T-helper 1 cell (primary cell): Measurements from ENCODE around the gene SMIM11.
A peak's percentile ranks its signal among the peaks of the same experiment; 100 is the strongest.
"Not testable (repeated sequence)": the region's sequence is repeated elsewhere in the genome, so short reads cannot be mapped to it uniquely, and the experiment has no call there.

Source experiments
- DNase-seq, 5 donors: peaks; one replicate each; pipeline ENCODE4 v3.0.0-alpha.2; 2012 to 2020
- total RNA-seq, 4 donors: gene quantifications; one replicate each; lab custom pipeline; 2026; lab: John Stamatoyannopoulos, UW

The SMIM11 gene
- 0.12 to 0.80 (median 0.50) reads per million in 4 donors for total RNA-seq

GRCh38 chr21:34374940-34375618 lies at the start of gene SMIM11:
TSS of gene SMIM11 (plus strand) at chr21:34375507. CDS start at chr21:34379505, 3,998 bp downstream.
- DNase-seq: not testable (repeated sequence)

- no peak for DNase-seq
Measured at GRCh38 chr21:34330055-34330454, 45.3 kb upstream of the SMIM11 start.

GRCh38 chr21:34331726-34332125 lies 43.6 kb upstream of the SMIM11 start:
- no peak for DNase-seq

GRCh38 chr21:34332347-34332746 lies 43.0 kb upstream of the SMIM11 start:
- DNase-seq: no peak

GRCh38 chr21:34333121-34333739 lies 42.1 kb upstream of the SMIM11 start:
- DNase-seq: no peak

GRCh38 chr21:34335316-34335715 lies 40.0 kb upstream of the SMIM11 start:
- DNase-seq: no peak

GRCh38 chr21:34336245-34336644 lies 39.1 kb upstream of the SMIM11 start:
- DNase-seq: no peak

GRCh38 chr21:34336756-34337391 lies 38.4 kb upstream of the SMIM11 start:
- DNase-seq: no peak

- DNase-seq: no peak
Measured at GRCh38 chr21:34337741-34338140, 37.6 kb upstream of the SMIM11 start.

- DNase-seq: no peak
Measured at GRCh38 chr21:34338226-34338625, 37.1 kb upstream of the SMIM11 start.

GRCh38 chr21:34340061-34340460 lies 35.2 kb upstream of the SMIM11 start:
- no peak for DNase-seq

- no peak for DNase-seq
Measured at GRCh38 chr21:34342476-34342875, 32.8 kb upstream of the SMIM11 start.

GRCh38 chr21:34343347-34343746 lies 32.0 kb upstream of the SMIM11 start:
- no peak for DNase-seq

- DNase-seq: no peak
Measured at GRCh38 chr21:34343838-34344381, 31.4 kb upstream of the SMIM11 start.

- no peak for DNase-seq
Measured at GRCh38 chr21:34344584-34344983, 30.7 kb upstream of the SMIM11 start.

- no peak for DNase-seq
Measured at GRCh38 chr21:34345091-34345871, 30.0 kb upstream of the SMIM11 start.

- no peak for DNase-seq
Measured at GRCh38 chr21:34345892-34346291, 29.4 kb upstream of the SMIM11 start.

GRCh38 chr21:34348890-34349519 lies 26.3 kb upstream of the SMIM11 start:
- no peak for DNase-seq

- DNase-seq: peak in 1 of 5 donors; percentile 32
Measured at GRCh38 chr21:34351786-34352241, 23.5 kb upstream of the SMIM11 start.

GRCh38 chr21:34352556-34352955 lies 22.8 kb upstream of the SMIM11 start:
- no peak for DNase-seq

- DNase-seq: no peak
Measured at GRCh38 chr21:34353182-34353581, 22.1 kb upstream of the SMIM11 start.

- no peak for DNase-seq
Measured at GRCh38 chr21:34354836-34355235, 20.5 kb upstream of the SMIM11 start.
